Cardiac muscle cell (in vitro differentiated cells and primary cell): Measurements from ENCODE around the gene SMYD2. TPM values are rescaled to one million over a fixed set of nuclear protein-coding genes. Genes with fewer than 3 reads are reported as not detected.

Experiments used
- DNase-seq, 2 donors: peaks; one replicate each; pipeline versions ENCODE4 v3.0.0 to v3.0.0-alpha.2; 2010 to 2017; ENCODE audit warnings: low read depth in 1 of 2, low spot score in 1 of 2
- H3K27ac ChIP-seq: fragments of 200-600 bp; sonication (generic); 2 replicates; pipeline ENCODE4 v1.5.1; 2016
- H3K27me3 ChIP-seq: fragments of 200-600 bp; sonication (generic); 2 replicates; pipeline ENCODE4 v1.6.0; 2016; ENCODE audit warnings: control low read depth
- H3K36me3 ChIP-seq: fragments of 200-600 bp; sonication (generic); 2 replicates; pipeline ENCODE4 v1.5.1; 2016; ENCODE audit warnings: control low read depth
- H3K4me1 ChIP-seq: fragments of 200-600 bp; sonication (generic); 2 replicates; pipeline ENCODE4 v1.8.1; 2017; ENCODE audit warnings: low read depth, mild to moderate bottlenecking, mixed run types
- H3K4me3 ChIP-seq: fragments of 200-600 bp; sonication (generic); 2 replicates; pipeline ENCODE4 v1.5.1; 2016; ENCODE audit warnings: mild to moderate bottlenecking
- H3K9me3 ChIP-seq: fragments of 200-600 bp; sonication (generic); 2 replicates; pipeline ENCODE4 v1.5.1; 2017; ENCODE audit warnings: low read depth, mild to moderate bottlenecking, control low read depth
- CTCF ChIP-seq: IDR thresholded peaks from 2 replicates; pipeline ENCODE4 v1.5.1; 2012; ENCODE audit warnings: low read depth, mild to moderate bottlenecking, low read length
- polyA plus RNA-seq: library from polyadenylated mRNA; unstranded; fragments of >200 nt; fragmentation: Nextera tagmentation; extraction: Ambion mirVana; gene quantifications from 2 replicates; pipeline ENCODE4 v1.2.1, GENCODE V29; 2016
- total RNA-seq: library from RNA; depleted of rRNA; stranded (reverse); fragments of >200 nt; gene quantifications from 2 replicates; pipeline ENCODE4 v1.2.3, GENCODE V29; 2016

The SMYD2 gene
- total RNA-seq (41.8 and 66.8 TPM in 2 replicates), polyA plus RNA-seq (46.6 and 65.7 TPM in 2 replicates)

GRCh38 chr1:214281021-214281719, at the start of gene SMYD2:
SMYD2 (plus strand) TSS chr1:214281159; CDS start chr1:214281255, 96 bp downstream.
- peak within 1 kb of the TSS; percentile 98 for H3K4me3 ChIP-seq
- TF ChIP-seq CTCF, result no peak
- no peaks in the 10 kb centered on the region for H3K36me3 ChIP-seq
- peak; percentile 71 to 87 for DNase-seq
- no peaks in the 10 kb centered on the region for H3K9me3 ChIP-seq
- no peaks in the 10 kb centered on the region for H3K27me3 ChIP-seq
- H3K4me1 ChIP-seq, result peaks cover 15% of the 10 kb centered on the region
- peak within 1 kb of the TSS; percentile 99 for H3K27ac ChIP-seq

- Histone ChIP-seq H3K27me3 (peaks cover 40% of the 10 kb centered on the region), H3K27ac (no peak overlapping the region), H3K4me3 (no peak overlapping the region), H3K36me3 (no peaks in the 10 kb centered on the region), H3K9me3 (no peaks in the 10 kb centered on the region), H3K4me1 (peaks cover 5% of the 10 kb centered on the region)
- no peak for DNase-seq
- TF ChIP-seq CTCF, result no peak
Measured at GRCh38 chr1:214233856-214234634, 46.9 kb upstream of the SMYD2 start.

- Histone ChIP-seq H3K36me3 (no peaks in the 10 kb centered on the region), H3K9me3 (no peaks in the 10 kb centered on the region), H3K27ac (no peak overlapping the region), H3K27me3 (peaks cover 40% of the 10 kb centered on the region), H3K4me3 (no peak overlapping the region), H3K4me1 (peaks cover 5% of the 10 kb centered on the region)
- no peak for TF ChIP-seq CTCF
- no peak for DNase-seq
Measured at GRCh38 chr1:214234635-214235025, 46.3 kb upstream of the SMYD2 start.

- peaks cover 27% of the 10 kb centered on the region for H3K27me3 ChIP-seq
- H3K27ac ChIP-seq, result no peak overlapping the region
- no peaks in the 10 kb centered on the region for H3K36me3 ChIP-seq
- no peaks in the 10 kb centered on the region for H3K9me3 ChIP-seq
- no peak overlapping the region for H3K4me3 ChIP-seq
- no peak for DNase-seq
- H3K4me1 ChIP-seq, result peaks cover 5% of the 10 kb centered on the region
- TF ChIP-seq CTCF, result no peak
Measured at GRCh38 chr1:214236477-214236876, 44.5 kb upstream of the SMYD2 start.

GRCh38 chr1:214241060-214241459, 39.9 kb upstream of the SMYD2 start:
- H3K4me3 ChIP-seq, result no peak overlapping the region
- no peaks in the 10 kb centered on the region for H3K4me1 ChIP-seq
- H3K9me3 ChIP-seq, result no peaks in the 10 kb centered on the region
- DNase-seq, result no peak
- no peak overlapping the region for H3K27ac ChIP-seq
- no peak for TF ChIP-seq CTCF
- peaks cover 15% of the 10 kb centered on the region for H3K27me3 ChIP-seq
- no peaks in the 10 kb centered on the region for H3K36me3 ChIP-seq
